ENCODE results near the gene FRS2.

Gene FRS2

DNA sequence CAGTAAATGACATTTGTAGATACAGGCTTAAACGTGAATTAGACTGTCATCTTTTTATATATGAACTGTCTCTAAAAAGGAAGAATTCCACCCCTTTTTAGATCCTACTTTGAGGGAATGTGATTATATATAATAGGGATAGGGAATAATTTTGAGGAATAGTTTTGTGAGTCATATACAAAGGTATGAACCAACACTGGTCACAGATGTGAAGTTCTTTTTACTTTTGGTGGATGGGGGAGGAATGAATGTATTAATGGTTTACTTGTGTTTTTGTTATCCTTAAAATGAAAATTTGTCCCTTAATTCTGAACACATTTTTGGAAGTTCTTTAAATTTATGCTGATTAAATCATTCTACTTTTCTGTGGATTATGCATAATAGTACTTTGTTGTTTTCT lies 30.4 kb downstream of the FRS2 start:
- DNase-seq, result no peak

DNA sequence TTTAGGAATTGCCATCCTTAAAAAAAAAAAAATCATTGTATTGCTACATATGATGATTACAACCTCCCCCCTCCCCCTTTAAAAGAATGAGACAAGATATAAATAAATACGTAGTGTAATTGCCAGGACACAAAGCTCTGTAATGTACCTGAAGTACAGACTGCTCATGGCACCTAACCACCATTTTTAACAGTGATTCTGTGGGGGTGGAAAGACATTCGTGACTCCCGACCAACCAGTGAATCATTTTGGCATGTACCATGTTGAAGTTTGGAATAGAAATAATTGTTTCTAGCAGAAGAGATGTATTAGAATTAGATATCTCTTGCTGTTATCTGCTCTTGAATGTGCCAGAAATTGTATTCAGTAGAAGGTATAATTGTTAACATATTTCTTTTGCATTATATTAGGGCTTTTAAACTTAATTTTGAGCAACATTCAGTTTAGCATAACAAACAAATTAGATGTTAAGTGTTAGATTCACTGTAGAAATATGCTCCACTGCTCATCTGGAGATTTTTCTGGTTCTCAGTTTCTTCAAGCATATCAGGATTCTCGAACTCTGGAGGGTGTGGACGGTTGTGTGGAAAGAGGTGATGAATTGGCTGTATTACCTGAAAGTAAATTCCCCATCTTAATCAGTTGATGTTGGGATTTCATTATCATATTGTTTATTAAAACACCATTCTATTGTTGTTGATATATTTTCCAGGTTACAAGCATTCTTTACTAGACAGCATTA lies 31.1 kb downstream of the FRS2 start:
- no peak for DNase-seq

DNA sequence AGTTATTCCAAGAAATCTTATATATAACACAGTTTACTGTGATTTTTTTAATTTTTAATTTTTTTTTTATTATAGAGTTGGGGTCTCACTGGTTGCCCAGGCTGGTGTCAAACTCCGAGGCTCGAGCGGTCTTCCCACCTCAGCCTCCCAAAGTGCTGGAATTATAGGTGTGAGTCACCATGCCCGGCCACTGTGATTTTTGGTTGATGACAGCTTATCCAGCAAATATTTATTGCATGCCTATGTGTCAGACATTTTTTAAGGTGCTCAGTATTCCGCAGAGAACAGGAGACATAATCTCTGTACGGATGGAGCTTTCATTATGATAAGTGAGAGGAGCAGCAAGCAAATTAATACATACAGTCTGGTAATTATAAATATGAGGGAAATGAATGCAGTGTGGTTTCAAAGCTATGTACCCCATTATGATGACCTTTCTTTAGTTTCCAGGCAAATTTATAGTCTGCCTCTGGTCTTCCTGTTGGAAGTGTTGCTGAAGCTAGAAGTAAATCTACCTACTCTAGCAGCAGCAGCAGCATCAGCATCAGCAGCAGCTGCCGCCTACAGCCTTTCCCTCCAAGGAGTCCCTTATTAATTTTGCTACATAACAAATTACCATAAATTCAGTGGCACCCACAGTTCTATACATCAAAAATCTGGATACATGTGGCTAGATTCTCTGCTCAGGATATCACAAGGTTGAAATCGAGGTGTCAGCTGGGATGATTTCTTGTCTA lies 32.3 kb downstream of the FRS2 start:
- peak in 1 of 51 donors; percentile 19 for DNase-seq

DNA sequence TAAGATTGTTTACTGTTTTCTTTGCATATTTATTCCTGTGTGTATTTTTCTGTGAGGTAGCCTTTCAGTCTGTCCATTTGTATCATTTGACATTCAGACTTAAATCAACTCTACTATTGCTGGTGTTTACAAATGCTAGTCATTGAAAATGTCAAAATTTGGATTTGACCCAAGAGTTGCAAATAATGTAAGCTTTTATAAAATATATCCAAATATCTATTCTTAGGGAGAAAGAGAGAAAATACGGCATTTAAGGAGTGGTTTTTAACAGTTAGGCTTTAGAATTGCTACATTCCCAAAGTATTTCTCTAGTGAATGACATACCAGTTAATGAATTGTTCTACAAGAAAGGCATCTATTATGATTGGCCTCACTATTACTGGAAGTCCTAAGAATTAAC lies 37.9 kb downstream of the FRS2 start:
- DNase-seq, result no peak

DNA sequence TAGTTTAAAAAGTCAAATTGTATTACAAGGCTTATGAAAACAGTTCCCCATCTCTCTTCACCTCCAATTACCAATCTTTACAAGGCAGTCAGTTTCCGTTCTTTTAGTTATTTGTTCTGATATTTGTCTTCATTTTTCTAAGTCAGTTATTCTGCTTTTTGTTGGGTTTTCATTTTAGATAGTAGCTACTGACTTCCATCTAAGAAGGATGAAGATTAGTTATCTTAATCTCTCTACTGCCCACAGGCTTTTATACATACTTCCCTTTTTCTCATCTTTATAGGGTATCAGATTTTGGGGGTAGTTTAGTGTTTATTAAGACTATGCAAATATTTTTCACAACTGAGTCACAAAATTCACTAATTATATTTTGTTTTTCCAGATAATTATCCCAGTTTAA lies 38.4 kb downstream of the FRS2 start:
- no peak for DNase-seq

DNA sequence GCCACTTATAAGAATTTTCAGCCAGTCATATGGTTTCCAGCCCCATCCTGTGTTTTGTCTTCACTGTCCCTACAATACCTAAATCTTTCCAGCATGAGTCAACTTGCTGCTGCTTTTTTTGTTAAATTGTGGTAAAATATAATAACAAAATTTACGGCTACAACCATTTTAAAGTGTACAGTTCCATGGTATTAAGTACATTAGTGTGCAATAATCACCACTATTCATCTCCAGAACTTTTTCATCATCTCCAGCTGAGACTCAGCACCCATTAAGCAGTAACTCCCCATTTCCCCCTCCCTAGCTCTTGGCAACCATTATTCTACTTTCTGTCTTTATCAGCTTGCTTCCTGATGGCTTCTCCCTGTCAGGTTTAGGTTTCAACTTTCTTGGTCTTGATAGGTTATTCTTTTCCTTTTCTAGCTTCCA lies 39.1 kb downstream of the FRS2 start:
- no peak for DNase-seq

DNA sequence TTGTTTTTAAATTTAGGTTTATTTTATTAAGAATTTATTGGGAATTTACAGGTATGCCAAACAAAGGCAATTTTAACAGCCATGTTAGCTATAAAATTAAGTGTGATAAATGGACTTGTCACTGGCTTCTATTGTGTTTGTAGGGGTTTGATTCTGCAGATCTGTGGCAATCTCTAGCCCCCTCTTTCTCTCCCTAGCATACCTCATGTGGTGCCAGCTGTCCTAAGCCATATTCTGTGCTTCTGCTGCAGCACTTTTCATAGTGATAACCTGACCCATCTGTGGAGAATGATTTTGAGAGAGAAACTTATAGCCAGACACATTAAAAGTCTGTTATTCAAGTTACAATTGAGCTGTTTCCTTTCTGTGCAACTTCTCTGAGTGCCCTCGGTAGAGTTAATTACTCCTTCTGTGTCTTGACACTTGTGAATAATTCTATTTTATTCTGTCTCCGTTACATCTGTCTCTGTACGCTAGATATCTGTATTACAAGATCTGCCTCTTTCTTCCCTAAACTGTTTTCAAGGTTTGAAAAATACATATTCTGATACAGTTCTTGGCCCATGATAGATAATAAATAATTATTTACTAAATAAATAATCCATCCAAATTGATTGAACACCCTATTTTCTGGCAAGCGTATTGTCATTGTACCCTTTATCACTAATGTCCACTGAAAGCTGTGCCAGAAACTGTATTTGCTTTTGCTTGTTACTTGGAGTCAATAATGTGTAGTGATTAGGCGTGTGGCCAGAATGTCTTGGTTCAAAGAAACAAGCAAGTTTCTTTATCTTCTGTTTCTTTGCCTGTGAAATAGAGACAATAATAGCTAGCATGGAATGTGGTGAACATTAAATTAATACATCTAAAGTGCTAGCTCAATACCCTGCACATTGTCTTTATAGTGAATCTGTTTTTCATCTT lies 40.0 kb downstream of the FRS2 start:
- DNase-seq, result no peak

DNA sequence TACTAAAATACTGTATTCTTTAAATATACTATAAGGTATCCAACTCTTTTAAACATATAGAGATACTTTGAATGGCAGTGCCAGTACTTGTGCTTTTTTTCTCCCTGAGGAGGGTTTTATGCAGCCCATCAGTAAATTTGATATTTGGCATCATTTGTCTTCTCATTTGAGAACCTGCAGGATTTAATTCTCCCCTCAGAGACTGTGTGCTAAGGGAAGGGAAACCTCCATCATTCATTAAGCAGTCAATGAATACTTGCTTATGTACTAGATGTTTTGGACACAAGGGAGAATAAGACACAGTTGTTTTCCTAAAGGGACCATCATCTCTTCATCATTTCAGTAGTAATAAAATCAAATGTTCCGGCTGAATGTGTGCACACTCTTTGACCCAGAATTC lies 40.8 kb downstream of the FRS2 start:
- DNase-seq, result no peak

DNA sequence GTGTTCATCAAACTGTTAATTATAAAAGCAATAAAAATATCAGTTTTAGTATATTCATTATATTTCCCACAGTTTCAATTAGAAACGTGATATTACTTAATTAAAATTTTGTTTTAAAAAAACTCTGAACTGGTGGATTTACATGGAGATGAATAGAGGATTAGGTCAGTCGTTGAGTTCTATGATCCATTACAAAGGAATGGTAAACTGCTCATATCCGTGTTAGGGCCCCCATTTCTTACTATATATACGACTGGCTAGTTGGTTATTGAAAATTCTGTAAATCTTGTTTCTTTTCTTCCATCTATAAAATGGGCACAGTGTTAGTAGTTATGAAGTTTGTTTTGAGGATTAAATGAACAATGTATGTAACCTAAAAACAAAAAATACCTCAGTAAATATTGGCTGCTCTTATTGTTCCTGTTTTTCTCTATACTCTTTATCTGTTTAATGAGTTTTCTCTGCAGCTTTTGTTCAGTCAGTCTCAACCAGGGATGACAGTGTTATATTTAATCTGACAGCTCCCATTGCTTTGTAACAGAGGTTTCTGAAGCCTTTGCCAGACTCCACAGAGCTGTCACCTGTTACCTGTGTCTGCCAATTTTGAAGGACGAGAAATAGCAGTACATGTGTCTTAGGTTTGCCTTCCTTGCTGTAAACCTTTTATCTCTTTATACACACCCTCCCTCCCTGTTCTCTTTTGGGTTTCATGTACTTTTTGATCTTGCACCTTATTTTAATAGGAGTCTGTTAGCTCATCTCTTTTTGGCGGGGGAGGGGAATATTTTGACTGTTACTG lies 41.5 kb downstream of the FRS2 start:
- peak in 1 of 51 donors; percentile 15 for DNase-seq

DNA sequence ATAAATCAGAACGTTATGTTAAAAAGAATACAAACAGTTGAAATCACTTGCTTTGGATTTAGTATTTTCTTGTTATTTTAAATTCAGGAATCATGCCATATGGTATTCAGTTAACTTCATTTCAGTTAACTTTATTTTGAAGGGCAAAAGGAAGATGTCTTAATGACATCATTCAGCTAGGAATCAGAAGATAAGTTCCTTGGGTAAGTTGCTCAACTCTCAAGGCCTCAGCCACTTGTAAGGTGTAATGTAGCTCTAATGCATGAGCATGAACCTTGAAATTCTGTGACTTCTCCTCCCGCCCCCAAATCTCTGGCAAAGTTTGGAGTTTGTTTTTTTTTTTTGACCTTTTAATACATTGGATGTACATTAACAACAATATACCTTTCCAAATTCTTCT lies 42.6 kb downstream of the FRS2 start:
- no peak for DNase-seq

DNA sequence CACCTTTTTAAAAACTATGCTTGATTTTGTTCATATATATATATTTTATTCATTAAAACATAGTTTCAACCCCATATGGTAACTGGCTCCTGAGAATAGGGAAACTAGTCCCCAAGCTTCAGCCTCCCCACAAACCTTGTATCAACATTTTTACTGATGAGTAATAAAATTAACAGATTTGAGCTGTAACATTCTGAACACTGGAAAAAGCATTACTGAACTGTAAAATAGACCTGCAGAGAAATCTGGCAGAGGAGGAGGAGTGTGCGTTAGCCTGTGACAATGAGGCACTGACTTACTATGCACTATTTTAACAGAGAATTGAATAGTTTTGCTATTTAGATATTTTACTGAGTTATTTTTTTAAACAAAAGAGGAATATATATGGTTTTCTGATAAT lies 43.1 kb downstream of the FRS2 start:
- no peak for DNase-seq

DNA sequence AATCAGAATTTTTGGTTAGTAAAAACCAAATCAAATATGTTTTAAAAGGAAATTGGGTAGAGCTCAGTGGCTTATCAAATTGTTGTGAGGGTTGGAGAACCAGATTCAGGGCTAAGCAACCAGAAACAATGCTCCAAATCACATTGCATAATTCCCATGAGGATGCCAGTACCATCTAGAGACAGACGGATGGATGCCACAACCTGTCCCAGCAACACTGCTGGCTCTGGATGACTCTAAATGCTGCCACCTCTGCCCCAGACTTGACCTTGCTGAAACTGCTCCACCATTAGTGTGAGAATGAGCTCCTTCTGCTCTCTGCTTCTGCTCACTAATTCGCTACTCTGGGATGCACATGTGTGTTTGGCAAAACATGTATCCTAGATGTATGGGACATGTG lies 43.9 kb downstream of the FRS2 start:
- no peak for DNase-seq

DNA sequence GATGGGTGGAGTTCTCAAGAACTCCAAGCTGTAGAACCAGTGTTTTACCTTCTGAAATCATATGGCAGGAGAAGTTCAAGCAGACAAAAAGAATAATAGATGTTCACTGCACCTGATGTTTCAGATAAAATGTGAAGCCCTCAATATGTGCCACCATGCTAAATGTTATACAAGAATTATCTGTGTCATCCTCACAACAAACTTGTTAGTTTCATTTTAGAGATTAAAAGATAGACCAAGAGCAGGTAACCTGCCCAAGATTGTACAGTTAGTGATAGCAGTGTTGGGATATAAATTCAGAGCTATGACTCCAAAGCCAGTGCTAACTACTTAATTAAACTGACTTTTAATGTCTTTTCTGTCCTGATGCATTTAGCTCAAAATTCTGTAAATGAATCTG lies 44.7 kb downstream of the FRS2 start:
- DNase-seq, result no peak

DNA sequence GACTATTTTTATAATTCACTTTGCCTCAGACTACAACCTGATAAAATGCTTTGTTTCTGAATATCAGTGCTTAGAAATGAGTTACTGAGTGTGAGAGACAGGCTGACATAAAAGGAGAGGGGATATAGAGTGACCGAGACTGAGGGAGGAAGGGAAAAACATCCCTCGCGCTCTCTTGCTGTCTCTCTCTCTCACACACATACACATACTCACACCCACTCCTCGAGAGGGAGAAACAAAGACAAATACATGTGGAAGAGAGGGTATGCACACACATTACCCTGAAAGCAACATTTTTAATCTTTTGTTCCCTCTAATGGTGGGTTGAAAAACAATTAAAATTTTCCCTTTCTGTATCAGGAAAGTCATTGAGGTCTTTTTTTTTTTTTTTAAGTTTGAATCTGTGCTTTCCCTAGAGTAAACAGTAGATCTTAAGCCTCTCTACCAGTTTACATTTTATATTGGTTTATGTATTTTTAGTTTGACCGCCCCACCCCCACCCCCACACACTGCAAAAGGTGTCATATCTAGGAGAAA lies 45.3 kb downstream of the FRS2 start:
- no peak for DNase-seq

DNA sequence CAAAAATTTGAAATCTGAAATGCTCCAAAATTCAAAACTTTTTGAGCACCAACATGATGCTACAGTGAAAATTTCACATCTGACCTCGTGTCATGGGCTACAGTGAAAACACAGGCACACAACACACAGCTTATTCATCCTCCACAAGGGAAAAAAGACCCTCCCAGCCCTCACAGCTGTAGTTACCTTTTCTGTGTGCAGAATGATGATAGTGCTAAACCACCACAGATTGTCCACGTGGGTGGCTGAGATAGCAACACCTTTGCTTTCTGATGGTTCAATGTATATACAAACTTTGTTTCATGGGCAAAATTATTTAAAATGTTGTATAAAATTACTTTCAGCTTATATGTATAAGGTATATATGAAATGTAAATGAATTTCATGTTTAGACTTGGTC lies 46.8 kb downstream of the FRS2 start:
- DNase-seq, result no peak

DNA sequence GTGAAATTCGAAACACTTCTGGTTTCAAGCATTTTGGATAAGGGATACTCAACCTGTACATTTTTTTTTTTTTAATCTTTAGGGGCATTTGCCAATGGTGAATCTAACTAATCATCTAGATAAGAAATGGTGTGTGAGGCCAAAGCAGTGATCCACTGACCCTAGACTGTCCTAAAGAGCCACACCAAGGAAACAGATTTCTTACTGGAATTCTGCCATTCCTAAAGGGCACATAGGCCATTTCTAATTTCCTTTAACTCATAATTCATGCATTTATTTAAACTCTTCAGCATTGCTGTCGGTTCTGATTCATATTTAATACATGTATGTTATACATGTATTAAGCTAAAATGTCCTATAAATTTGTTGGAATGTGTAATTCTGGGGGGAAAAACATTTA lies 47.2 kb downstream of the FRS2 start:
- no peak for DNase-seq

DNA sequence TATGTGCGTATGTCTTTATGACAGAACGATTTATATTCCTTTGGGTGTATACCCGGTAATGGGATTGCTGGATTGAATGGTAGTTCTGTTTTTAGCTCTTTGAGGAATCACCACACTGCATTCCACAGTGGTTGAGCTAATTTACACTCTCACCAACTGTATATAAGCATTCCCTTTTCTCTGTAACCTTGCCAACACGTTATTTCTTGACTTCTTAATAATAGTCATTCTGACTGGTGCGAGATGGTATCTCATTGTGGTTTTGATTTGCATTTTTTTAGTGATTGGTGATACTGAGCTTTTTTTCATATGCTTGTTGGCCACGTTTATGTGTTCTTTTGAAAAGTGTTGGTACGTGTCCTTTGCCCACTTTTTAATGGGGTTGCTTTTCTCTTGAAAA lies 49.7 kb downstream of the FRS2 start:
- DNase-seq, result no peak

DNA sequence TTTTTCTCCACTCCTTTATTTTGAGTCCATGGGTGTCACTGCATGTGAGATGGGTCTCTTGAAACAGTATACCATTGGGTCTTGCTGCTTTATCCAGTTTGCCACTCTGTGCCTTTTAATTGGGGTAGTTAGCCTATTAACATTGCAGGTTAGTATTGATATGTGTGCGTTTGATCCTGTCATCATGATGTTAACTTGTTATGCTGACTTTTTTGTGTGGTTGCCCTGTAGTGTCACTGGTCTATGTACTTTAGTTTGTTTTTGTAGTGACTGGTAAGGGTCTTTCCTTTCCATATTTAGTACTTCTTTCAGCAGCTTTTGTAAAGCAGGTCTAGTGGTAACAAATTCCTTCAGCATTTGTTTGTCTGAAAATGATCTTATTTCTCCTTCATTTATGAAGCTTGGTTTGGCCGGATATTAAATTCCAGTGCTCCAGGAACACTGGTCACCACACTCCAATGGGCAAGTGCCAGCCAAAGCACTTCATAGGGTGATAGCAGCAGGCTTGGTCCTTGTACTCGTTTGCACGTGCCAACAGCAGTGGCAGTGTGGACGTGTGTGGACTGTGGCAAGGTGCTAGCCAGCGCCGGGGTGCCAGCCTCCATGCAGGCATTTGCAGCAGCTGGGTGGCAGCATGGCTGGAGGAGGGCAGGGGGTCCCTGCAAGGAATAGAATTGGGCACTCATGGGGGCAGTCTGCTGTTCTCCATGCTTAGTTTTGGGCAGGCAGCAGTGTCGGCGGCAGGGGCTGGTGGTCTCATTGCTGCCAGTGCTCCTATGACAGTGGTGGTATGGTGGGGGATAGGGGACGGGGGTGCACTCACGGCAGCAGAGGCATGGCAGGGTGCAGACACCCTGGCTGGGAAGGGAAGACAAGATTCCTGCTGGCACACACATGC lies 53.5 kb downstream of the FRS2 start:
- DNase-seq, result no peak

DNA sequence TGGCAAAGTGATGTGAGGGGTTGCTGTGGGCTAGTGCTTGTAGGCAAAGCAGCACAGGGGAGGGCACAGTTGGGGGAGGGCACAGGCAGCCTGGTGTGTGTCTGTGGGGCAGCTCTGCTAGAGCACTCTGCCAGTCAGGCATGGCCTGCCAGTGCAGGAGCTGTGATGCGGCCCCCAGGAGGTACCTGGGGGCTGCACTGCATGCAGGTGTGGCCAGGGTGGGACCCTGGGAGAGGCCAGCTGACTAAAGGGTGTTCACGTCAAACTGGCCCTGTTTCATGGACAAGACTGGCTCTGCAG lies 54.1 kb downstream of the FRS2 start:
- no peak for DNase-seq

DNA sequence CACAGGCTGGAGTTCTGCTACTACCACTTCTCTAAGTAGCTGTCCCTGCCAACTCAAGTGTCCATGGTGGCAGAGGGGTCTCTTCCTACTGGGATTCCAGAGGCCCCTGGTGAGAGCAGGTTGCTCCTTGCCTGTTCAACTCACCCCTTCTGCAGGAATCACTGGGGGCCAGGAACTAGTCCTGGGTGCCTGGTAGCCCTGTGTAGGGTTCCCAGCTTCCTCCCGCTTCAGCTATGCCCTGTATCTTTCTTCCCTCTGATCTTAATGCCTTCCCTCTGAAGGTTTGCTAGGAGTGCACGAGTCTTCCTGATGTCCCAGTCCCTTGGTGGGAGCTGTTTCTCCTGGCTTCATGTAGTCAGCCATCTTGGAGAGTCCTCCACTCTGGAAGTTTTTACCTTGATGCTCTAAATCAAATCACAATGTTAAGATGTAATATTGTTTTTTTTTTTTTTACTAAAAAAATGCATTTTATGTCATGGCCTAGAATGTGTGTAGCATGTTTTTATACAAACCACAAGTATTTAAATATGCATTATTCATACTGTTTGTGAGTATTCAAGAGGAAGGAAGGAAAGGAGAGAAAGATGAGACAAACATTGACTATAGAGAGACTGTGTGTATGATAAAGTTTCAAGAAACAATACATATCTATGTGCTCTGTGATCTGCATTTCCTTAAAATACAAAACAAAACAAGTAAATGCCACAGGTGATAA lies 54.7 kb downstream of the FRS2 start:
- DNase-seq, result no peak

Measured in hypothalamus (tissue), 51 donors.